SK-N-MC (cell line): ENCODE measurements around the gene P3R3URF.

ENCODE experiments used
- EZH2 ChIP-seq: fragments of 200-600 bp; sonication (generic); IDR thresholded peaks from one replicate; pipeline ENCODE4 v1.6.1; 2017; ENCODE audit warnings: antibody characterized with exemption
- POLR2AphosphoS5 ChIP-seq: IDR thresholded peaks from 2 replicates; pipeline ENCODE4 v1.6.1; 2012; ENCODE audit warnings: mild to moderate bottlenecking, low read depth, low read length, borderline replicate concordance

DNA sequence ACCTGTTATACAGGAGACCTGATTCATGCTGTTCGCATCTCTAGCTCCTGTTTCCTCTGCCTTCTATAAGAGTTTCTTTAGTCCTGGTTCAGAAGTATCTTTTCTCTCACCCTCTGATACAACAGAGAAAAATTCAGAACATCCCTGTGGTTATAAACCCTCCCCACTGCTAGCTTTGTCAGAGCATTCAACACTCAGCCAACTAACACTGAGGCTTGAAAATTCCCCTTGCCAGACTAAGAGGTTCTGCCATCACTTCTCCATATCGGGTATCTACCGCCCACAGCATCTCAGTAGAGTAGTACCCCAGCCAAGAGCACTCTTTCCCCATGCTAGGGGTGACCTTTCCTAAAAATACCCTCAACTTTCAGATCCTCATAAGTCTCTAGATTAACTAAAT lies 24.3 kb downstream of the P3R3URF start:
- TF ChIP-seq EZH2, result no peak
- no peak for TF ChIP-seq POLR2AphosphoS5
